ENCODE data around the gene TRPV3. TPM values are rescaled to one million over a fixed set of nuclear protein-coding genes. Genes with fewer than 3 reads are reported as not detected.

Gene TRPV3
- total RNA-seq, 2 experiments from 2014 or later = 0.25 to 0.56 TPM

DNA sequence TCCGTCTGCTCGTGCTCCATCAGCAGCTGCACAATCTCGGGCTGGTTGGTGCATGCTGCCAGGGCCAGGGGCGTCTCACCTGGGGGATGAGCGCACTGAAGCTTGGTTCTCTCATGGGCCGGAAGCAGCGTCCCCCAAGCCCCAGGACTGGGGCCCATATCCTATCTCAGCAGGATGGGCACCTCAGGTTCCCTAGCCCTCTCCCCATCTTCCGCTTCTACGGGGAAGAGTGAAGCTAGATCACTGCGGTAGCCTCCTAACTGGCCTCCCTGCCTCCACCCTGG, 24.8 kb downstream of the TRPV3 start:
- ChIA-PET POLR2A (no interaction called here), CTCF (no interaction called here)
- no peaks in the 10 kb centered on the region for H3K27me3 ChIP-seq (ENCODE audit: control insufficient read depth in 1 of 2, insufficient read depth in 2 of 2, low read length in 2 of 2)
- TF ChIP-seq, protein P1, sequence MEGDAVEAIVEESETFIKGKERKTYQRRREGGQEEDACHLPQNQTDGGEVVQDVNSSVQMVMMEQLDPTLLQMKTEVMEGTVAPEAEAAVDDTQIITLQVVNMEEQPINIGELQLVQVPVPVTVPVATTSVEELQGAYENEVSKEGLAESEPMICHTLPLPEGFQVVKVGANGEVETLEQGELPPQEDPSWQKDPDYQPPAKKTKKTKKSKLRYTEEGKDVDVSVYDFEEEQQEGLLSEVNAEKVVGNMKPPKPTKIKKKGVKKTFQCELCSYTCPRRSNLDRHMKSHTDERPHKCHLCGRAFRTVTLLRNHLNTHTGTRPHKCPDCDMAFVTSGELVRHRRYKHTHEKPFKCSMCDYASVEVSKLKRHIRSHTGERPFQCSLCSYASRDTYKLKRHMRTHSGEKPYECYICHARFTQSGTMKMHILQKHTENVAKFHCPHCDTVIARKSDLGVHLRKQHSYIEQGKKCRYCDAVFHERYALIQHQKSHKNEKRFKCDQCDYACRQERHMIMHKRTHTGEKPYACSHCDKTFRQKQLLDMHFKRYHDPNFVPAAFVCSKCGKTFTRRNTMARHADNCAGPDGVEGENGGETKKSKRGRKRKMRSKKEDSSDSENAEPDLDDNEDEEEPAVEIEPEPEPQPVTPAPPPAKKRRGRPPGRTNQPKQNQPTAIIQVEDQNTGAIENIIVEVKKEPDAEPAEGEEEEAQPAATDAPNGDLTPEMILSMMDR (IDR thresholded peaks at IDR 0.05) = no peak
- H3K36me3 Mint-ChIP-seq (ENCODE audit: low read depth) = no peaks in the 10 kb centered on the region
- no peaks in the 10 kb centered on the region for H3K4me1 Mint-ChIP-seq (ENCODE audit: low read depth)
- no peak overlapping the region for H3K27ac ChIP-seq (ENCODE audit: low read depth in 1 of 2, low read length in 2 of 2)
- no peak overlapping the region for H3K4me3 ChIP-seq (ENCODE audit: low read length)
- ATAC-seq (ENCODE audit: poor library complexity) (no peak), DNase-seq (no peak)
- H3K27ac Mint-ChIP-seq = no peak overlapping the region
- peaks cover 0 to 20% of the 10 kb centered on the region in 2 experiments for H3K9me3 ChIP-seq (ENCODE audit: control insufficient read depth in 1 of 2, insufficient read depth in 1 of 2, low read length in 2 of 2)
- H3K4me3 Mint-ChIP-seq = no peak overlapping the region
- intact Hi-C loops (cut with DNase I, micrococcal nuclease) = no loop called here
- no peaks in the 10 kb centered on the region for H3K9me3 Mint-ChIP-seq
- peaks cover 8% of the 10 kb centered on the region for H3K27me3 Mint-ChIP-seq
- H3K36me3 ChIP-seq (ENCODE audit: insufficient read depth, low read length) = no peaks in the 10 kb centered on the region
- H3K4me1 ChIP-seq (ENCODE audit: insufficient read depth, low read length) = peaks cover 15% of the 10 kb centered on the region

GRCh38 chr17:3532106-3532858, 25.3 kb downstream of the TRPV3 start:
- peaks cover 8% of the 10 kb centered on the region for H3K27me3 Mint-ChIP-seq
- Histone ChIP-seq H3K27me3 (ENCODE audit: control insufficient read depth in 1 of 2, insufficient read depth in 2 of 2, low read length in 2 of 2) (no peaks in the 10 kb centered on the region), H3K36me3 (ENCODE audit: insufficient read depth, low read length) (no peaks in the 10 kb centered on the region), H3K27ac (ENCODE audit: low read depth in 1 of 2, low read length in 2 of 2) (no peak overlapping the region), H3K4me3 (ENCODE audit: low read length) (no peak overlapping the region), H3K9me3 (ENCODE audit: control insufficient read depth in 1 of 2, insufficient read depth in 1 of 2, low read length in 2 of 2) (peaks cover 0 to 20% of the 10 kb centered on the region in 2 experiments), H3K4me1 (ENCODE audit: insufficient read depth, low read length) (peaks cover 15% of the 10 kb centered on the region)
- DNase-seq (no peak), ATAC-seq (ENCODE audit: poor library complexity) (no peak)
- H3K4me1 Mint-ChIP-seq (ENCODE audit: low read depth) = no peaks in the 10 kb centered on the region
- no peak overlapping the region for H3K4me3 Mint-ChIP-seq
- no peak overlapping the region for H3K27ac Mint-ChIP-seq
- TF ChIP-seq, protein P1 (IDR thresholded peaks at IDR 0.05) = no peak
- POLR2A ChIA-PET = no interaction called here
- no peaks in the 10 kb centered on the region for H3K36me3 Mint-ChIP-seq (ENCODE audit: low read depth)
- intact Hi-C loops (cut with DNase I, micrococcal nuclease) = no loop called here
- H3K9me3 Mint-ChIP-seq = no peaks in the 10 kb centered on the region
- CTCF ChIA-PET = no interaction called here

DNA sequence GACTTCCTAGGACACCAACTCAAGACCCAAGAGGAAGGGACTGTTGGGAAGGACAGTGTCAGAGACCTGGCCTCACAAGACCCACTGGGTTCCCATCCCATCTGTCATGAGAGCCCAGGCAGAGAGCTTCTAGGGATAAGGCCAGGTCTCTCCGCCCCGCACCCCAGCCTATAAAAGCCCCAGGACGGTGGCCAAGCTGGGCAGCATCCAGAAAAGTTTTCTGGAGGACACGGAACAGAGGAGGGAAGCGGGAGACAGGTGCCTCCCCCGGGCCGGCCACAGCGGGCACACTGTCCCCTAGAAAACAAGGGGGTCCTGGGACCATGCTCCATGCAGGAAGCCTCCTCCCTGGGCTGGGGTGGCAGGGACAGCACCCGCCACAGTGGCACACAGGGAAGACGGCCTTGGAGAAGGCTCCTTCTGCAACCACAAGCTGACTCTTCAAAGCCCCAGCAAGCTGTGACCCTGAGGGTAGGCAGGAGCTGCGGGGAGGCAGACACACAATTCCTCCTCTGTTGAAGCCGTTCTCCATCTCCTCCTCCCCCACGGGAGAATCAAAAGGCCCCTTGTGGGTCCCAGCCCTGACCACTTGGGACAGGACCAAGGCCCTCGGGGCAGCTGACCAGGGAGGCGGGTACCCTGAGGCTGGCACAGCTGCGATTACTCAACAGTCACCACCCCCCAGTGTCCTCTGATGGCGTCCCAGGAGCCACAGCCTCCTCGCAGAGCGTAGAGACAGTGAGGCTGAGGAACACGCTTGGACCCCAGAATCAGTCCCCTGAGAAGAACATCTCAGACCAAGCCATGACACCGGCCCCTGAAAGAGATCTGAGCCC, 26.1 kb downstream of the TRPV3 start:
- Mint-ChIP-seq H3K27ac (no peak overlapping the region), H3K27me3 (peaks cover 5% of the 10 kb centered on the region), H3K4me3 (no peak overlapping the region), H3K4me1 (ENCODE audit: low read depth) (no peaks in the 10 kb centered on the region), H3K9me3 (no peaks in the 10 kb centered on the region), H3K36me3 (ENCODE audit: low read depth) (no peaks in the 10 kb centered on the region)
- Histone ChIP-seq H3K27ac (ENCODE audit: low read depth in 1 of 2, low read length in 2 of 2) (no peak overlapping the region), H3K4me3 (ENCODE audit: low read length) (no peak overlapping the region), H3K36me3 (ENCODE audit: insufficient read depth, low read length) (no peaks in the 10 kb centered on the region), H3K4me1 (ENCODE audit: insufficient read depth, low read length) (peaks cover 15% of the 10 kb centered on the region), H3K27me3 (ENCODE audit: control insufficient read depth in 1 of 2, insufficient read depth in 2 of 2, low read length in 2 of 2) (no peaks in the 10 kb centered on the region), H3K9me3 (ENCODE audit: control insufficient read depth in 1 of 2, insufficient read depth in 1 of 2, low read length in 2 of 2) (peaks cover 0 to 20% of the 10 kb centered on the region in 2 experiments)
- DNase-seq (no peak), ATAC-seq (ENCODE audit: poor library complexity) (no peak)
- TF ChIP-seq, protein P1 (IDR thresholded peaks at IDR 0.05) = no peak
- ChIA-PET POLR2A (no interaction called here), CTCF (no interaction called here)
- intact Hi-C loops (cut with DNase I, micrococcal nuclease) = no loop called here
